A549 (cell line): ENCODE measurements around the gene PGLYRP2. TPM values are rescaled to one million over a fixed set of nuclear protein-coding genes. Genes with fewer than 3 reads are reported as not detected.

ENCODE experiments used
- ATAC-seq, 2 experiments: fragments of 200-7000 bp in 1 of 2; fragments of >200 bp in 1 of 2; cut with Nextera tagmentation in 1 of 2; cut with Tn5 transposase in 1 of 2; 3 replicates each; pipeline versions ENCODE4 v1.8.0 to v1.9.1; 2018 to 2020; ENCODE audit warnings: mild to moderate bottlenecking in 1 of 2, moderate library complexity in 1 of 2
- CTCF ChIA-PET: fragments of 300-600 bp; sonication (Branson Sonifier 250); formaldehyde crosslinking; extraction: SDS; loops from one replicate; lab custom pipeline; 2021; ENCODE audit warnings: antibody characterized with exemption, inconsistent platforms; lab: Yijun Ruan, JAX
- POLR2A ChIA-PET: fragments of 350-600 bp; formaldehyde crosslinking; extraction: SDS; loops from one replicate; lab custom pipeline; 2021; ENCODE audit warnings: antibody characterized with exemption, inconsistent platforms; lab: Yijun Ruan, JAX
- DNase-seq, 2 experiments: peaks; one replicate each; pipeline versions ENCODE4 v3.0.0 to v3.0.0-alpha.2; 2011 to 2016; ENCODE audit warnings: low read depth in 1 of 2, low spot score in 1 of 2
- FAIRE-seq: peaks from 2 replicates; lab custom pipeline; 2011; peaks lifted over from hg19 to GRCh38; lab: Jason Lieb, UNC
- H3K27ac ChIP-seq, 2 experiments: fragments of >200 bp; sonication (Bioruptor Twin); formaldehyde crosslinking; 3 replicates each; pipeline ENCODE4 v1.5.1; 2016 to 2017
- H3K4me1 ChIP-seq: fragments of >200 bp; sonication (Bioruptor Twin); formaldehyde crosslinking; 3 replicates; pipeline ENCODE4 v1.6.1; 2016
- H3K4me2 ChIP-seq: fragments of >200 bp; sonication (Bioruptor Twin); formaldehyde crosslinking; 3 replicates; pipeline ENCODE4 v1.6.1; 2016
- H3K4me3 ChIP-seq: fragments of >200 bp; sonication (Bioruptor Twin); formaldehyde crosslinking; 3 replicates; pipeline ENCODE4 v1.5.1; 2016
- H3K9me3 ChIP-seq: fragments of >200 bp; sonication (Bioruptor Twin); formaldehyde crosslinking; 3 replicates; pipeline ENCODE4 v1.6.1; 2016
- CBX8 ChIP-seq: fragments of 200-600 bp; sonication (generic); IDR thresholded peaks from 2 replicates; pipeline ENCODE4 v1.6.1; 2016
- CEBPB ChIP-seq, 2 experiments: fragments of >200 bp in 1 of 2; sonication (Bioruptor Twin) in 1 of 2; formaldehyde crosslinking in 1 of 2; IDR thresholded peaks; 2 replicates each; pipeline ENCODE4 v1.6.1; 2012 to 2016
- EHMT2 ChIP-seq: fragments of 200-600 bp; sonication (generic); IDR thresholded peaks from 2 replicates; pipeline ENCODE4 v1.6.1; 2016; ENCODE audit warnings: antibody characterized with exemption, low read depth, mild to moderate bottlenecking, moderate library complexity
- FOXS1 ChIP-seq: fragments of 250-450 bp; sonication (Bioruptor Pico); IDR thresholded peaks from 2 replicates; pipeline ENCODE4 v1.5.0; 2020; ENCODE audit warnings: mild to moderate bottlenecking, moderate library complexity
- HOXB5 ChIP-seq: fragments of 250-450 bp; sonication (Bioruptor Pico); IDR thresholded peaks from 2 replicates; pipeline ENCODE4 v1.5.0; 2020; ENCODE audit warnings: mild to moderate bottlenecking, moderate library complexity
- KDM5A ChIP-seq: fragments of 200-600 bp; sonication (generic); IDR thresholded peaks from 2 replicates; pipeline ENCODE4 v1.6.1; 2016; ENCODE audit warnings: antibody characterized with exemption, mild to moderate bottlenecking
- MAFK ChIP-seq: fragments of 450-650 bp; IDR thresholded peaks from 2 replicates; pipeline ENCODE4 v1.6.1; 2014; ENCODE audit not compliant: partially characterized antibody
- MAX ChIP-seq: IDR thresholded peaks from 2 replicates; pipeline ENCODE4 v1.6.1; 2012
- MYC ChIP-seq: IDR thresholded peaks from 2 replicates; pipeline ENCODE4 v1.6.1; 2012; ENCODE audit warnings: mild to moderate bottlenecking, inconsistent platforms, low read length, improper control_type of control experiment, borderline replicate concordance
- NFE2L2 ChIP-seq: fragments of 150-350 bp; conservative IDR thresholded peaks from 2 replicates; pipeline ENCODE4 v1.6.1; 2014; ENCODE audit warnings: low read length
- PBX3 ChIP-seq: IDR thresholded peaks from 2 replicates; pipeline ENCODE4 v1.6.1; 2012
- RAD21 ChIP-seq, 2 experiments: fragments of >200 bp in 1 of 2; sonication (Bioruptor Twin) in 1 of 2; formaldehyde crosslinking in 1 of 2; IDR thresholded peaks in 1 of 2; conservative IDR thresholded peaks in 1 of 2; 2 replicates in 1 of 2; 3 replicates in 1 of 2; pipeline ENCODE4 v1.6.1; 2012 to 2018; ENCODE audit warnings: inconsistent platforms in 1 of 2
- RARB ChIP-seq: fragments of 250-450 bp; sonication (Bioruptor Pico); IDR thresholded peaks from 2 replicates; pipeline ENCODE4 v1.8.0; 2021; ENCODE audit warnings: mild to moderate bottlenecking, moderate library complexity
- RCOR1 ChIP-seq: fragments of 150-350 bp; IDR thresholded peaks from 2 replicates; pipeline ENCODE4 v1.6.1; 2014; ENCODE audit warnings: antibody characterized with exemption, low read length, low read depth
- RFX5 ChIP-seq: fragments of 450-650 bp; IDR thresholded peaks from 2 replicates; pipeline ENCODE4 v1.7.1; 2014; ENCODE audit warnings: antibody characterized with exemption, mild to moderate bottlenecking, moderate library complexity
- RNF2 ChIP-seq: fragments of 200-600 bp; sonication (generic); IDR thresholded peaks from 2 replicates; pipeline ENCODE4 v1.6.1; 2016; ENCODE audit warnings: low read depth, mild to moderate bottlenecking, antibody characterized with exemption, moderate library complexity, borderline replicate concordance
- SREBF2 ChIP-seq: fragments of 450-650 bp; IDR thresholded peaks from 2 replicates; pipeline ENCODE4 v1.6.1; 2014; ENCODE audit warnings: mild to moderate bottlenecking, moderate library complexity
- TP53 ChIP-seq: fragments of 250-450 bp; sonication (Bioruptor Pico); IDR thresholded peaks from 2 replicates; pipeline ENCODE4 v1.5.0; 2021; ENCODE audit warnings: mild to moderate bottlenecking, moderate library complexity
- ZNF302 ChIP-seq: fragments of 250-450 bp; sonication (Bioruptor Pico); IDR thresholded peaks from 2 replicates; pipeline ENCODE4 v1.9.0; 2021; ENCODE audit warnings: inconsistent platforms, mild to moderate bottlenecking, moderate library complexity
- WGBS: methylation state at CpG from one replicate; pipeline ENCODE4 v1.1.6; 2017; ENCODE audit errors: missing lambda C conversion rate; 5-methylcytosine and 5-hydroxymethylcytosine counted together
- polyA plus RNA-seq, 4 experiments: library from polyadenylated mRNA; depleted of rRNA in 3 of 4; stranded (reverse); fragments of >200 nt; fragmentation: RNase III in 1 of 4; extraction: RNeasy Plus Mini Kit Qiagen cat#74134 plus additional on column Dnase treatment in 1 of 4; gene quantifications; 2 replicates in 3 of 4; 3 replicates in 1 of 4; pipeline ENCODE4 v1.2.3, GENCODE V29; 2011 to 2017
- TF ChIP-seq, protein P1 (sequence below): IDR thresholded peaks from 2 replicates; pipeline ENCODE4 v1.6.1; 2012; ENCODE audit warnings: low read depth, borderline replicate concordance
- TF ChIP-seq, protein P2 (sequence below): fragments of >200 bp; sonication (Bioruptor Twin); formaldehyde crosslinking; IDR thresholded peaks from 3 replicates; pipeline ENCODE4 v1.6.1; 2016
- TF ChIP-seq, protein P3 (sequence below): fragments of 150-350 bp; IDR thresholded peaks from 2 replicates; pipeline ENCODE4 v1.6.1; 2014; ENCODE audit warnings: low read depth, mild to moderate bottlenecking, low read length

Gene PGLYRP2
- polyA plus RNA-seq, 2 of the 4 experiments (the other 2 are of a cell fraction) = not detected

DNA sequence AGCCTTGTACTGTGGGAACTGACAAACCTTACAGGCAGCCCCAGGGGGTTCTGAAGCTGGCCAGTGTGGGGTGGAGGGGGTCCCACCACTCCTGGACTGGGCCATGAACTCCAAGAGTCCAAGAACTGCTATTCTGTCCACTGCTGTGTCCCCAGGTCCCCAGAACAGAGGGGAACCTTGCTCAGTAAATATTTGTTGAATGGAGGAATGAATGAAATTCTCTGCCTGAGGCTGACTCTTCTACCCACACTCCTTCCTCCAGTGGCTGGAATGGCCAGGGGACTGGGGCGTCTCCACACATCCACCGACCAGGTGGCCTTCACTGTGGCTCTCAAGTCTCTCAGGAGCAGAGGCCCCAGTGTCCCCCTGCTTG is 41.2 kb downstream of the PGLYRP2 start:
- FAIRE-seq = no peak
- H3K4me3 ChIP-seq = no peak overlapping the region
- DNase-seq = no peak
- H3K4me1 ChIP-seq = 0 out of 3 replicates have a peak, but pooled peaks cover 3% of the 10 kb centered on the region
- no peak for ATAC-seq
- no peaks in the 10 kb centered on the region for H3K9me3 ChIP-seq
- ChIA-PET POLR2A (no interaction called here), CTCF (interaction anchor here (1.9 kb wide), 1 partner anchor 119 kb away, joined by 7 read pairs; no protein-coding TSS in a partner anchor)
- no peak overlapping the region for H3K27ac ChIP-seq
- WGBS = 69% methylated on average over 2 of the region's 2 CpGs
- no peak overlapping the region for H3K4me2 ChIP-seq
- TF ChIP-seq CEBPB (IDR thresholded peaks at IDR 0.05) (no peak), HOXB5 (CRISPR knock-in tag) (no peak), MYC (no peak), RAD21 (conservative IDR thresholded peaks at IDR 0.05 in 1 of 2, IDR thresholded peaks at IDR 0.05 in 1 of 2) (no peak), RARB (CRISPR knock-in tag) (no peak), KDM5A (no peak), NFE2L2 (no peak), FOXS1 (CRISPR knock-in tag) (no peak), PBX3 (no peak), ZNF302 (CRISPR knock-in tag) (no peak), MAX (no peak), MAFK (no peak), TP53 (no peak)
- TF ChIP-seq, protein P1, sequence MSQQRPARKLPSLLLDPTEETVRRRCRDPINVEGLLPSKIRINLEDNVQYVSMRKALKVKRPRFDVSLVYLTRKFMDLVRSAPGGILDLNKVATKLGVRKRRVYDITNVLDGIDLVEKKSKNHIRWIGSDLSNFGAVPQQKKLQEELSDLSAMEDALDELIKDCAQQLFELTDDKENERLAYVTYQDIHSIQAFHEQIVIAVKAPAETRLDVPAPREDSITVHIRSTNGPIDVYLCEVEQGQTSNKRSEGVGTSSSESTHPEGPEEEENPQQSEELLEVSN = no peak
- TF ChIP-seq, protein P2, sequence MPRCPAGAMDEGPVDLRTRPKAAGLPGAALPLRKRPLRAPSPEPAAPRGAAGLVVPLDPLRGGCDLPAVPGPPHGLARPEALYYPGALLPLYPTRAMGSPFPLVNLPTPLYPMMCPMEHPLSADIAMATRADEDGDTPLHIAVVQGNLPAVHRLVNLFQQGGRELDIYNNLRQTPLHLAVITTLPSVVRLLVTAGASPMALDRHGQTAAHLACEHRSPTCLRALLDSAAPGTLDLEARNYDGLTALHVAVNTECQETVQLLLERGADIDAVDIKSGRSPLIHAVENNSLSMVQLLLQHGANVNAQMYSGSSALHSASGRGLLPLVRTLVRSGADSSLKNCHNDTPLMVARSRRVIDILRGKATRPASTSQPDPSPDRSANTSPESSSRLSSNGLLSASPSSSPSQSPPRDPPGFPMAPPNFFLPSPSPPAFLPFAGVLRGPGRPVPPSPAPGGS = no peak

- TF ChIP-seq SREBF2 = no peak
- TF ChIP-seq EHMT2 = no peak
- TF ChIP-seq CBX8 = no peak
- 0 out of 3 replicates have a peak, but pooled peaks cover 3% of the 10 kb centered on the region for H3K4me1 ChIP-seq
- ChIA-PET CTCF (interaction anchor here (1.9 to 2.3 kb wide), 2 partner anchors 16 to 120 kb away, joined by 6 to 7 read pairs; no protein-coding TSS in a partner anchor), POLR2A (no interaction called here)
- no peak overlapping the region for H3K27ac ChIP-seq
- H3K9me3 ChIP-seq = no peaks in the 10 kb centered on the region
- DNase-seq (no peak), ATAC-seq (no peak), FAIRE-seq (no peak)
- no peak overlapping the region for H3K4me2 ChIP-seq
- no peak overlapping the region for H3K4me3 ChIP-seq
- WGBS = 50% methylated on average over 5 of the region's 10 CpGs
Observed at GRCh38 chr19:15437355-15438123, 41.8 kb downstream of the PGLYRP2 start.

DNA sequence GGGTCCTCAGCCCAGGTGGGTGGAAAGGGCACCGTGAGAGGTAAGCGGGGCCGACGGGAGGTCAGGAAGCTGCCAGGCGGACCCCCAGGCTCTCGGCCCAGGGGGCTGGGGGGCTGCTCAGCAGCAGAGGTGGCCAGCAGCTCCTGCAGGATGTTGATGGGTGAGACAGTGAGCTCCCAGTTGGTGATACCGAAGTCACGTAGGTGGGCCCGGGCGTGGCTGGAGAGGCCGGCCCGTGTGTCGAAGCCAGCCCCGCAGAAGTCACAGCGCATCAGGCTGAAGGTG is 42.5 kb downstream of the PGLYRP2 start:
- H3K27ac ChIP-seq = no peak overlapping the region
- no peak overlapping the region for H3K4me3 ChIP-seq
- no peak overlapping the region for H3K4me2 ChIP-seq
- CTCF ChIA-PET = interaction anchor here (1.9 to 2.3 kb wide), 2 partner anchors 16 to 120 kb away, joined by 6 to 7 read pairs; no protein-coding TSS in a partner anchor
- no peaks in the 10 kb centered on the region for H3K9me3 ChIP-seq
- no peak for TF ChIP-seq CBX8
- TF ChIP-seq RNF2 = no peak
- TF ChIP-seq RFX5 = no peak
- TF ChIP-seq, protein P3, sequence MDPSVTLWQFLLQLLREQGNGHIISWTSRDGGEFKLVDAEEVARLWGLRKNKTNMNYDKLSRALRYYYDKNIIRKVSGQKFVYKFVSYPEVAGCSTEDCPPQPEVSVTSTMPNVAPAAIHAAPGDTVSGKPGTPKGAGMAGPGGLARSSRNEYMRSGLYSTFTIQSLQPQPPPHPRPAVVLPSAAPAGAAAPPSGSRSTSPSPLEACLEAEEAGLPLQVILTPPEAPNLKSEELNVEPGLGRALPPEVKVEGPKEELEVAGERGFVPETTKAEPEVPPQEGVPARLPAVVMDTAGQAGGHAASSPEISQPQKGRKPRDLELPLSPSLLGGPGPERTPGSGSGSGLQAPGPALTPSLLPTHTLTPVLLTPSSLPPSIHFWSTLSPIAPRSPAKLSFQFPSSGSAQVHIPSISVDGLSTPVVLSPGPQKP = no peak
- TF ChIP-seq RCOR1 = no peak
- TF ChIP-seq MAFK = no peak
- no peak for TF ChIP-seq MYC
- TF ChIP-seq PBX3 = no peak
- ATAC-seq (no peak), DNase-seq (no peak), FAIRE-seq (no peak)
- H3K4me1 ChIP-seq = 0 out of 3 replicates have a peak, but pooled peaks cover 3% of the 10 kb centered on the region
- 60% methylated on average over 1 of the region's 15 CpGs for WGBS
- POLR2A ChIA-PET = interaction anchor here (1.4 kb wide), 1 partner anchor 18 kb away, joined by 6 read pairs; the partner anchor contains the start of gene AKAP8L
